Thoracic aorta (tissue), 2 donors: ENCODE data around the gene OSBPL10. TPM values are rescaled to one million over a fixed set of nuclear protein-coding genes. Genes with fewer than 3 reads are reported as not detected.

ENCODE experiments used
- ATAC-seq: fragments of 150-250 bp; one replicate; pipeline ENCODE4 v1.8.0; 2017; ENCODE audit warnings: low read depth; ENCODE audit not compliant: insufficient number of reproducible peaks, low FRiP score
- DNase-seq: peaks from one replicate; pipeline ENCODE4 v3.0.0-alpha.2; 2020; ENCODE audit warnings: low spot score
- H3K27ac ChIP-seq, 2 donors: fragments of 200-600 bp; sonication (generic); 1 replicate in 1 of 2; 2 replicates in 1 of 2; pipeline ENCODE4 v1.5.1; 2016; ENCODE audit warnings: mild to moderate bottlenecking in 2 of 2, moderate library complexity in 2 of 2
- H3K27me3 ChIP-seq: fragments of 200-600 bp; sonication (generic); replicated peaks from 2 replicates; pipeline ENCODE4 v1.6.0; 2016; ENCODE audit warnings: mild to moderate bottlenecking; ENCODE audit not compliant: insufficient read depth
- H3K36me3 ChIP-seq: fragments of 200-600 bp; sonication (generic); one replicate; pipeline ENCODE4 v1.5.1; 2016
- H3K4me1 ChIP-seq, 2 donors: fragments of 200-600 bp; sonication (generic); 1 replicate in 1 of 2; 2 replicates in 1 of 2; pipeline versions ENCODE4 v1.5.1 to v1.6.0; 2016; ENCODE audit warnings: low read depth in 2 of 2, mild to moderate bottlenecking in 1 of 2; ENCODE audit not compliant: control insufficient read depth in 1 of 2
- H3K4me3 ChIP-seq: fragments of 200-600 bp; sonication (generic); 2 replicates; pipeline ENCODE4 v1.5.1; 2016; ENCODE audit warnings: mild to moderate bottlenecking
- H3K9me3 ChIP-seq: fragments of 200-600 bp; sonication (generic); 2 replicates; pipeline ENCODE4 v1.5.1; 2016
- CTCF ChIP-seq: fragments of 200-600 bp; sonication (generic); IDR thresholded peaks from one replicate; pipeline ENCODE4 v1.5.1; 2019; ENCODE audit warnings: antibody characterized with exemption
- total RNA-seq, 2 donors: library from RNA; depleted of rRNA; stranded (reverse); fragments of >200 nt; gene quantifications; one replicate each; pipeline versions ENCODE4 v1.1.0 to v1.2.3, GENCODE V29; 2016

Gene OSBPL10
- total RNA-seq, 2 donors from 2014 or later: 108 to 153 TPM

GRCh38 chr3:31952205-31952604 lies 28.9 kb downstream of the OSBPL10 start:
- DNase-seq: no peak

DNA sequence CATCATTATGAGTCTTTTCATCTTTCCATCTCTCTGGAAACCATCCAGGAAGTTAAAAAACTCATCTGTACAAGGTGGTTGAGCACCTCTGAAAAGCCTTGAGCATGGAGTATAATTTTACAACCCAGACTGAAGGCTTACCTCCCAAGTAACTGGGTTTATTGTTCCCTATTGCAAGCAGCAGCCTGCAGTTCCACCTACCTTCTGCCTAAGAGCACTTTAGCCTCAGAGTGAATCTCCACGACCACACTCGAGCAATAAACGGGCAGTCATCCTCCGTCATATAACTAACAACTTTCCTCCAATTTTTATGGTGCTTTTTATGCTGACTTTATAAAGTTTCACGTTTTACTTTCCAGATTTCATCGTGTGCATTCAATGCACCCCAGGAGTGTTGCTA lies 32.8 kb downstream of the OSBPL10 start:
- Histone ChIP-seq H3K27ac (no peak overlapping the region), H3K27me3 (no peaks in the 10 kb centered on the region), H3K4me3 (no peak overlapping the region), H3K36me3 (no peaks in the 10 kb centered on the region), H3K4me1 (peaks cover 0 to 6% of the 10 kb centered on the region in 2 donors), H3K9me3 (no peaks in the 10 kb centered on the region)
- no peak for TF ChIP-seq CTCF
- no peak for DNase-seq
- no peak for ATAC-seq

More at GRCh38 chr3:31952205-31952604, 28.9 kb downstream of the OSBPL10 start:
- Histone ChIP-seq H3K27me3 (no peaks in the 10 kb centered on the region), H3K27ac (no peak overlapping the region), H3K4me1 (peaks cover 0 to 1% of the 10 kb centered on the region in 2 donors), H3K36me3 (no peaks in the 10 kb centered on the region), H3K4me3 (no peak overlapping the region), H3K9me3 (no peaks in the 10 kb centered on the region)
- TF ChIP-seq CTCF: no peak
- no peak for ATAC-seq

DNA sequence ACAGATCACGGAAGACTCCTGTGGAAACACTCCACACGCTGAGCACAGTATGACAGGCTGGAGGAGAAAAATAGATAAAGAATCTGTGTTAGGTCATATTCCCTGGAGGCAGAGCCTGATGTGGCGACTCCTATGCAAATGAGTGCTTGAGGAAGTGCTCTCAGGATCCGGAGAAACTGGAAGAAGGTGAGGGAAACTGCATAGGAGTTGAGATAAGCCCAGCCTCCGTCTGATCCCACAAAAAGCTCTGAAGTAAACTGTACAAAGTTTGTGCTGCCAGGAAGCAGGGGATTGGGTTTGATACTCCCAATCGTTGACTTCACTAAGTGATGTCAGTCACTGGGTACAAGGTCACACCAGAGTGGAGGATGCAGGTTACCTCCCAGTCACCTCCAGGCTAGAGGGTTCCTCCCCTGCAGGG lies 33.4 kb downstream of the OSBPL10 start:
- Histone ChIP-seq H3K36me3 (no peaks in the 10 kb centered on the region), H3K27me3 (no peaks in the 10 kb centered on the region), H3K4me3 (no peak overlapping the region), H3K9me3 (no peaks in the 10 kb centered on the region), H3K27ac (no peak overlapping the region), H3K4me1 (peaks cover 0 to 6% of the 10 kb centered on the region in 2 donors)
- DNase-seq (no peak), ATAC-seq (no peak)
- no peak for TF ChIP-seq CTCF

DNA sequence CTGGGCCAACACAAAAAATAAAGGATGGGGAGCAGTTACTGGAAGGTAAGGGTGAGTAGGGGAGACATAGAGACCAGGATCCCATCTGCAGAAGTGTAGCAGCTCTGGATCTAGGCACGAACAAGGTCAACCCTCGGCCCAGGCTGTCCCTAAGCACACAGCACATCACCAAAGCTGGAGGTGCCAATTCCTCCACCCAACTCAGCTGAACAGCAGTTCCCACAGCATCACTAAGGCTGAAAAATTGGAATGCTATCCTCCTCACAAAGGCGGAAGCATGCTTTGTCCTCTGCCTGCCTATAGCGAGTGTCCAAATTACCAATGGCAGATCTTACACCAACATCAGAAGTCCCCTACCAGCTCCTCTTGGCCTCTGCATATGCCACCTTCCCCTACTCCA lies 33.9 kb downstream of the OSBPL10 start:
- ATAC-seq: no peak
- H3K36me3 ChIP-seq: no peaks in the 10 kb centered on the region
- no peak overlapping the region for H3K4me3 ChIP-seq

DNA sequence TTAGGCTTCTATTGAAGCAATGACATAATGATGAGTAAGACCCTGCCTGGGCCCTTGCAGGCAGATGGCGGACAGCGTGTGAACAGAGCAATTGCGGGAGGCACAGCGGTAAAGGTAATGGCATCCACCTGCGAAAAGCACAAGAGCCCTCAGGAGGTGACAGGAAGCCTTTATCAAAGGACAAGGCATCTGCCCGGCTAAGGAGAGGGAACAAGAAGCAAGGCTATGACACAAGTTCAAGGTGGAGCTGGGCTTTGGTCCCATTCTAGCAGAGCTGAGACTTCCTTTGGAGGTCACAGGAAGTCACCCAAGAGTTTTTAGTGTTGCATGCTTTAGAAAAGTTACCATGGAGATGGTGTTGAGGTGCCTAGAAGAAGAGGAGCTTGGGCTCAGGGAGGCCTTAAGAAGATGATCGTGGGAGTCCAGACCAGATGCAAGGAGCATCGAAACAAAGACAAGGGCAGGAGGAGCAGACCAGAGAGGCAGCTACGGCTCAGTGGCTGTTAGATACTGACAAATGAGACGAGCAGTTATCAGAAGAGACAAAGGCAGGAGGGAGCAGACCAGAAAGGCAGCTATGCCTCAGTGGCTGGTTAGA lies 34.5 kb downstream of the OSBPL10 start:
- Histone ChIP-seq H3K27me3 (no peaks in the 10 kb centered on the region), H3K9me3 (no peaks in the 10 kb centered on the region), H3K4me1 (peaks cover under 1 to 9% of the 10 kb centered on the region in 2 donors), H3K4me3 (no peak overlapping the region), H3K27ac (no peak overlapping the region), H3K36me3 (no peaks in the 10 kb centered on the region)
- ATAC-seq (no peak), DNase-seq (no peak)
- no peak for TF ChIP-seq CTCF

More for the DNA sequence above, 33.9 kb downstream of the OSBPL10 start:
- H3K4me1 ChIP-seq: peaks cover 0 to 6% of the 10 kb centered on the region in 2 donors
- no peaks in the 10 kb centered on the region for H3K9me3 ChIP-seq
- H3K27me3 ChIP-seq: no peaks in the 10 kb centered on the region
- no peak overlapping the region for H3K27ac ChIP-seq
- DNase-seq: no peak
- no peak for TF ChIP-seq CTCF
